HG03039 (cell line): ENCODE measurements around the gene VAT1.
"Not testable (repeated sequence)": the region's sequence is repeated elsewhere in the genome, so short reads cannot be mapped to it uniquely, and the experiment has no call there.

Experiments used
- ATAC-seq: cut with Tn5 transposase; IDR thresholded peaks from one replicate; pipeline ENCODE4 v1.9.1; 2021; ENCODE audit warnings: mild to moderate bottlenecking, moderate library complexity; ENCODE audit not compliant: unreplicated experiment

The VAT1 gene

DNA sequence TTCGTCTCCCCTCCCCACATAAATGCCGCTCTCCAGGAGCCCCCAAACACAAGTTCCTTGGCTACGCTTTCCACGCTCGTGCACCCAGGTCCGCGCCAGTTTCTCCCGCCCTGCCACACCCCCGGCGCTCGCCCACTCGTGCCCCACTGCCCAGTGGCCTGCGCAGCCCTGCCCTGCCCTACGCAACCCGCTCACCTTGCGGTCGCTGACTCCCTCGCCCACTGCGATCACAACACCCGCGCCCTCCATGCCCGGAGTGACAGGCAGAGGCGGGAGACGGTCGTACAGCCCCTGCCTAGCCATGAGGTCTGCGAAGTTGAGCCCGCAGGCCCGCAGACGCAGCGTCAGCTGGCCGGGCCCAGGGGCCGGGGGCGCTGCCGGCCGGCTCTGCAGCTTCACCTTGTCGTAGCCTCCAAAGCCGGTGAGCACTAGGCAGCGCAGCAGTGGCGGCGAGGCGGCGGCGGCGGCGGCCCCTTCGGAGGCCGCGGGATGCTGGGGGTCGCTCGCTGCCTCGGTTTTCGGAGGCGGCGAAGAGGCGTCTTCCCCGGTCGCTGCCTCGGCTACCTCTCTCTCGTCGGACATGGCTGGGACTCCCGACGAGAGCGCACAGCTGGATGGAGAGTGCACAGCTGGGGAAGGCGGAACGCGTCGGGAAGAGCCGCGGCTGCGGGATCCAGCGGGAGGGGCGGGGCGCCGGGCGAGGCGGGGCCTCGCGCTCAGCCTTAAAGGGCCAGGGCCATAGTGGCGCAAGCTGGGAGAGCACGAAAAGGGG, at the start of gene VAT1:
TSS of gene VAT1 (minus strand) at position 645 of the 772 bp plus-strand sequence. CDS start at position 582, 63 bp downstream.
- ATAC-seq, result no peak

DNA sequence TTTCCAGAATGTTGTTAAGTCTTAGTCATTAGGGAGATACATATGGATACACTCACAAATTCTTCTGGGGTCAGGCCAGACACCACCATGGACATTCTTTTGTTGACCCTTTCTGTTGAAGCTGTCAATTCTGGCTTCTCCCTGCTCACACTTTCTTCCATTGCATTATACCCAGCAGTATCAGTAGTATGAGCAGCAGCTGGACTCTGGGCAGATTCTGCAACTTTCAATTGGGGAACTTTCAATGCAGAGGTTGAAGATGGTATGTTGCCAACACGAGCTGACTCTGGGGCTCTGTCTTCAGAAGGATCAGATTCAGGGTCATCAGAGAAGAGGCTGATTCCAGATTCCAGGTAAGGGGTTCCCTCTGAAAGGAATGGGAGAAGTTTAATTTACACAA, 48.7 kb upstream of the VAT1 start:
- ATAC-seq, result no peak

- no peak for ATAC-seq
Observed at GRCh38 chr17:43070257-43070656, 48.1 kb upstream of the VAT1 start.

- no peak for ATAC-seq
Observed at GRCh38 chr17:43069368-43069898, 47.2 kb upstream of the VAT1 start.

DNA sequence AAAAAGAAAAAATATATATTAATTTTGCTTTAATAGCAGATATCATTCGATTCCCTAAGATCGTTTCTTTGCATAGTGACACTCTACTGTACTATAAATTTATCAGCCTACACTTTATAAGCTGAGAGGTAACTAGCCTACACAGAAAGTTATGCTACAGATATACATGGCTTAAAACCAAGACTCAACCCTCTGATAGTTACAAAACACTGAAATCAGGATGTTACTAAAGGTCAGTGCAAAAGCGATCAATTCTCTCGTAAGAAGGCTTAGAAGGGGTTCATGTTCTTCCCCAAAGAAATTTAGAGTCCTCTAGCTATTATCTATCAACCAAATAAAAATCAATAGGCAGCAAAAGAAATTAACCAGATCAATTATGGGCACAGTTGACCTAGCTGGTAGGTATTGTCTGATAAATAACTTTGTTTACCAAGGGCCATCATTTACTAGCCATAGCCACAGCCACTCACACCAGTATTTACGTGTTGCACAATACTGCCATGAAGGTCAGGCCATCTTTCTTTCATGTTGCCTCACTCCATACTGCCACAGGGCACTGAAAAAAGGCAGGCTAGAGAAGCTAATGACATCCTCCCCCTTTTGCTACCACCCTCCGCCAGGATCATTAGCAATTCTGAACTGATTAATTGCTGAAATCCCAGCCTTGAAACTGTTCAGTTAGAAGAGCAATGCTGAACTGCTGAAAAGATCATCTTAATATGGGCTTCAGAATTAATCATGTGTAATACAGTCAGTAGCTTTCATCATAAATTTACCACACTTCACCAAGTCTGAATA, 46.6 kb upstream of the VAT1 start:
- no peak for ATAC-seq

DNA sequence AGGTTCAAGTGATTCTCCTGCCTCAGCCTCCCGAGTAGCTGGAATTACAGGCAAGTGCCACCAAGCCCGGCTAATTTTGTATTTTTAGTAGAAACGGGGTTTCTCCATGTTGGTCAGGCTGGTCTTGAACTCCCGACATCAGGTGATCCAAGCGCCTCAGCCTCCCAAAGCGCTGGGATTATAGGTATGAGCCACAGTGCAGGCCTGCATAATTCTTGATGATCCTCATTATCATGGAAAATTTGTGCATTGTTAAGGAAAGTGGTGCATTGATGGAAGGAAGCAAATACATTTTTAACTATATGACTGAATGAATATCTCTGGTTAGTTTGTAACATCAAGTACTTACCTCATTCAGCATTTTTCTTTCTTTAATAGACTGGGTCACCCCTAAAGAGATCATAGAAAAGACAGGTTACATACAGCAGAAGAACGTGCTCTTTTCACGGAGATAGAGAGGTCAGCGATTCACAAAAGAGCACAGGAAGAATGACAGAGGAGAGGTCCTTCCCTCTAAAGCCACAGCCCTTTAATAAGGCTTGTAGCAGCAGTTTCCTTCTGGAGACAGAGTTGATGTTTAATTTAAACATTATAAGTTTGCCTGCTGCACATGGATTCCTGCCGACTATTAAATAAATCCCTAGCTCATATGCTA, 40.9 kb upstream of the VAT1 start:
- no peak for ATAC-seq

DNA sequence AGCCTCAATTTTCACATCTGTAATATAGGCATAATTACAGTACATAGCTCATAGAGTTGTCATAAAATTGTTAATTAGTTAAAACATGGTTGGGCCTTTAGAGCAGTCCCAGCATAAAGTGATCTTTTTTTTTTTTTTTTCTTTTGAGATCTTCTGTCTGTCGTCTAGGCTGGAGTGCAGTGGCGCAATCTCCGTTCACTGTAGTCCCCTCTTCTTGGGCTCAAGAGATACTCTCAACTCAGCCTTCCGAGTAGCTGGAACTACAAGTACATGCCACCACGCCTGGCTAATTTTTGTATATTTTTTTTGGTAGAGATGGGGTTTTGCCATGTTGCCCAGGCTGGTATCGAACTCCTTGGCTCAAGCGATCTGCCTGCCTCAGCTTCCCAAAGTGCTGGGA, 33.9 kb upstream of the VAT1 start:
- ATAC-seq, result no peak

GRCh38 chr17:43053008-43053407, 30.8 kb upstream of the VAT1 start:
- not testable (repeated sequence) for ATAC-seq

GRCh38 chr17:43051969-43052368, 29.8 kb upstream of the VAT1 start:
- no peak for ATAC-seq

DNA sequence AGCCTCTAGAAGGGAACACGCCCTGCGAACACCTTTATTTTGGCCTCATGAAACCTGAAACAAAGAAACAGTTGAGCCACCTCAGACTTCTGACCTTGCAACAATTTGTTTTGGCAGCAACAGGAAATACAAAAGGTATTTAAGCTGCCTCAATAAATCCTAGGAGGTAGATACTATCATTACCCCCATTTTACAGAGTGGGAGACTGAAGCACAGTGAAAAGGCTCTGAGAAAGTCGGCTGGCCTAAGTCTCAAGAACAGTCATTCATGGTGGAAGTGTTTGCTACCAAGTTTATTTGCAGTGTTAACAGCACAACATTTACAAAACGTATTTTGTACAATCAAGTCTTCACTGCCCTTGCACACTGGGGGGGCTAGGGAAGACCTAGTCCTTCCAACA, 21.8 kb upstream of the VAT1 start:
- no peak for ATAC-seq

DNA sequence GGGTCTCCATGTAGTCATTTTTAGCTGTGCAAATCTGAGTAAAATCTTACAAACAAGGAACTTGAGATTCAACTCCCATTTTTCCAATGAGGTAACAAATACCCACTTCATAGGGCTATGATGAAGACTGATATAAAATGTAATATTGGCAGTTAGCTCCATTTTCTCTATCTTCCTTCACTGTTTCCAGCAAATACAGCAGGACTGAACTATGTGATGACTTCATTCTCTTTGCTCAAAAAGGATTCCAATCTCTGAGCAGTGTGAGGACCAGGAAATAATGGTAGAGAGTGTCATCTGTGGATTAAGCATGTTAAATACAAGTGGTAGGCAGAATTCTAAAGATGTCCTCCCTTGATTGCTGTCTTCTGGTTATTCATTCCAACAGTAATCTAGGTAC, 21.1 kb upstream of the VAT1 start:
- ATAC-seq, result no peak

DNA sequence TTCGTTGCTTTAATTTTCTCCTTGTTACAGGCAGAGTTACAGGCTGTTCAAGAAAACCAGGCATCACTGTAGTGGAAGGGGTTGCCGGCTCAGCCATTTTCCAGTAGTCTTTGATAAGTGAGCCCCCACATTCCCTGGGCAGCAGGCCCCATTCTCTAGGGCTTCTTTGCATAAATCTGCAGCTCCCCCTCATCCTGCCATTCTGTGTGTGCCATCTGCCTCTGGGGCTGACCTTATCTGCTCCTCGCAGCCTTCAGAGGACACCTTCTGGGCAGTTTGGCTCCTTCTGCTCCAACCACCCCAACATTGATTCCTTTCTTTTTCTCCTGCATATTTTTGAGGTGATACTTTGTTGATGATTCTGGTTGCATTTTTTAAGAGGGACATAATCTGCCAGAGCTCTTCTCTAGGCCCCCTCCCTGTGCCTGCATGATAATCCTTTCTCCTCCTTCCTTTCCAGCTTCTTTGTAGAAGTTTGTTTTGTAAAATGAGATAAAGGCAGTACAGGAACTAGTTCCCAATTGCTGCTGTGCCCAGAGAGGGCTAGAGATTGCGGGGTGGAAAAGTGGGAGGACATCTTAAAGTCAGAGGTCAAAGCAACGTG, 19.9 kb upstream of the VAT1 start:
- ATAC-seq, result no peak

DNA sequence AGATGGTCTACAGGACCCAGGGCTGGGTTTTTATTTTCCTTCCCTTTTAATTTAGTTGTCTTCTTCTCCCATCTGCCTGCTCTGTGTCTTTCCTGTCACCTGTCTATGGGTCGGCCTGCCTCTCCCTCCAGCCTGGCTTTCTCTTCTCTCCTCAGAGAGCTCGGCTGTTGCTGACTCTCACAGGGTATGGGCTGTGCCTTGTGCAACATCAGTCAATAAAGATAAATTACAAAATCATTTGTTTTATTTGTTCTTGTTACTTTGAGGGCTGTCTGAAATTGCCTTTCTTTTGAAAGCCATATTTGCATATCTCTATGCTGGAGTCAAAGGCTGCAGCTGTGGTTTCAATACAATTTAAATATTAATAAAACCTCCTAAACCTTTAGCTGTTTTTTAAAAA, 18.5 kb upstream of the VAT1 start:
- no peak for ATAC-seq

DNA sequence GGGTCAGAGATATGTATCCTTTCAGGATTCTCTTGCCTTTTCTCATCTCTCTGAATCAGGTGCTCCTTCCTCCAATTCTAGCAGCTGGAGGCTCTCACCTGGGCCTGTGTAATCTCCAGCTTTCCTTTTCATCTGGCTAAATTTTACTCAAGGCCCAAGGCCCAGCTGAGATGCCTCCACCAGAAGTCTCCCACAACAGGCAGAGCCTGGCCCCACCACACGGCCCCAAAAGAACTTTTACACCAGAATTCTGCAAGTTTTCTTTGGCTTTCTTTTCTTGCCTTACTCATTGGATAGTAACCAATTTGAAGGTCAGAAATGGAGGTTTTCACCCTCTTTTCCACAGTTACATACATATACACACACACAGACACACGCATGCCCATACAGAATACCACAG, 17.5 kb upstream of the VAT1 start:
- ATAC-seq, result no peak

DNA sequence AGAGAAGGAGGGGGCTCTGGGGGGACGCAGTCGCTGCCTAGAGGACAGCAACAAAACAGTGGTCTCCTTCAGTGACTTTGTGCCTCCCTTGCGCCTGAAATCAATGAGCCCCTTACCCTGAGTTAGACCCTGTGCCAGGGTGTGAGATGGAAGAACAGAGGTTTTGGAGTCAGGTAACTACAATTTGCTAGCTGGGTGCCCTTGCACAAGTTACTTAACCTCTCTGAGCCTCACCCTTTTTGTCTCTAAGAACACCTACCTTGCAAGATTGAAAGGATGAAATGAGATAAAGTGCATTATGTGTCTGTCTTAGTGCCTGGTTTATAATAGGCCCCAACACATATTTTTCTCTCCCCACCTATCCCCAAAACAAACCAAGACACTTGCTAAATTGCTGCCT, 12.7 kb upstream of the VAT1 start:
- ATAC-seq, result no peak

- ATAC-seq, result no peak
Observed at GRCh38 chr17:43033948-43034881, 12.0 kb upstream of the VAT1 start.

- no peak for ATAC-seq
Observed at GRCh38 chr17:43031666-43032065, 9.5 kb upstream of the VAT1 start.

GRCh38 chr17:43030137-43030767, 8.1 kb upstream of the VAT1 start:
- ATAC-seq, result no peak

GRCh38 chr17:43028221-43028861, 6.2 kb upstream of the VAT1 start:
- ATAC-seq, result no peak
